ENCODE results near the gene PLAAT1. TPM values are rescaled to one million over a fixed set of nuclear protein-coding genes. Genes with fewer than 3 reads are reported as not detected.

Gene PLAAT1
- total and polyA plus RNA-seq, 10 of the 15 experiments (the other 5 are each of a cell fraction or from before 2014, with no cell fraction given) = not detected

- TF ChIP-seq PRDM15 (CRISPR knock-in tag; IDR thresholded peaks at IDR 0.05) (no peak), TAF1 (IDR thresholded peaks at IDR 0.05; ENCODE audit: borderline replicate concordance, low read depth, low read length) (no peak)
Measured at GRCh38 chr3:193295985-193296384, 55.0 kb downstream of the PLAAT1 start (continued).

- Histone ChIP-seq H3K9me3 (replicated peaks; ENCODE audit: control insufficient read depth, insufficient read depth, low read length) (no peaks in the 10 kb centered on the region), H3K9ac (ENCODE audit: control insufficient read depth, insufficient read depth, low read length) (no peak overlapping the region), H3K79me2 (ENCODE audit: control insufficient read depth, insufficient read depth, low read length) (no peaks in the 10 kb centered on the region), H3K4me2 (ENCODE audit: control insufficient read depth, insufficient read depth) (no peak overlapping the region), H4K20me1 (ENCODE audit: control insufficient read depth, insufficient read depth) (no peaks in the 10 kb centered on the region), H3K27ac (ENCODE audit: control insufficient read depth, insufficient read depth) (no peak overlapping the region), H3K4me1 (ENCODE audit: control insufficient read depth, insufficient read depth, low read length) (no peaks in the 10 kb centered on the region), H3K36me3 (ENCODE audit: control insufficient read depth in 2 of 2, insufficient read depth in 2 of 2, low read length in 1 of 2) (no peaks in the 10 kb centered on the region), H3K4me3 (no peak overlapping the region), H3K27me3 (replicated peaks in 1 of 2; ENCODE audit: control insufficient read depth in 2 of 2, insufficient read depth in 2 of 2, low read length in 1 of 2) (no peaks in the 10 kb centered on the region), H2AFZ (ENCODE audit: control insufficient read depth, low read depth, low read length) (no peak overlapping the region)
- ATAC-seq (peak; percentile 32), FAIRE-seq (no peak), DNase-seq (ENCODE audit: low read depth, low spot score) (no peak)
- TF ChIP-seq CHD4 (IDR thresholded peaks at IDR 0.05) = no peak
- TF ChIP-seq RUNX3 (IDR thresholded peaks at IDR 0.05; ENCODE audit: low read length) = peak; percentile 61
- peak; percentile 72 for TF ChIP-seq JUNB (IDR thresholded peaks at IDR 0.05)
- RAD21 ChIA-PET (ENCODE audit: unreplicated experiment) = no interaction called here
- intact Hi-C loops (cut with micrococcal nuclease; ENCODE audit: unreplicated experiment) (loop anchor here (10.0 kb wide), 1 partner anchor 427 kb away; no protein-coding TSS in a partner anchor), in situ Hi-C loops (cut with MboI) (no loop called here)
- no TSS peak for BruUV-seq (replicated peaks)
- POLR2A ChIA-PET = no interaction called here
- CTCF ChIA-PET = interaction anchor here (1.0 kb wide), 1 partner anchor 92 kb away, joined by 3 read pairs; no protein-coding TSS in a partner anchor
- WGBS (ENCODE audit: insufficient coverage, insufficient replicate concordance, low lambda C conversion rate, missing lambda C conversion rate) = 1% methylated on average over 5 of the region's 5 CpGs
- SMC1A ChIA-PET (ENCODE audit: uncharacterized antibody, unreplicated experiment) = interaction anchor here (0.9 kb wide), 1 partner anchor 9 kb away, joined by 3 read pairs; no protein-coding TSS in a partner anchor
Measured at GRCh38 chr3:193297421-193297820, 56.4 kb downstream of the PLAAT1 start.

Data from GM12878 (cell line).